ENCODE data around the gene NUDCD3. TPM values are rescaled to one million over a fixed set of nuclear protein-coding genes. Genes with fewer than 3 reads are reported as not detected.

Gene NUDCD3
- total RNA-seq, 1 donor from 2014 or later = 39.3 TPM

DNA sequence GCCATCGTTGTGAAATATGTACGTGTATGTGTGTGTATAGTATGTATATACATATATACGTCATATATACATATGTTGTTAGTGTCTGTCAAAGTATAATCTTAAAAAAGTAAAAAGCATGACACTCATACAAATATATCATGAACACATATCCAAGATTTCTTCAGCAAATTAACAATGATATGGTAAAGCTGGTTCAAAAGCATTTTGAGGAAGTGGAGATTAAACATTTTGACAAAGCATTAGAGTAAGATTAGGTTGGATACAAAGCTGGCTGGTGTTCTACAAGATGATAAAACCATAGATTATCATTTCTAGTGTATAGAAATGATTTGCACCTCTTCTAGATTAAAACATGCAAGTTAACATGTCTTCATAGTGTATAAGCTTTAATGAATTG is 771 bp upstream of the NUDCD3 start:
- DNase-seq (ENCODE audit: low spot score in 2 of 2) = no peak
- no peaks in the 10 kb centered on the region for H3K27me3 ChIP-seq
- H3K9me3 ChIP-seq = no peaks in the 10 kb centered on the region
- H3K4me1 ChIP-seq = peaks cover 4 to 20% of the 10 kb centered on the region in 2 donors
- intact Hi-C loops (cut with DNase I) = loop anchor here (2.0 to 10.0 kb wide), 4 partner anchors 82 to 366 kb away; partner anchors contain the start of genes DDX56 and POLD2
- H3K36me3 ChIP-seq = no peaks in the 10 kb centered on the region
- TF ChIP-seq, protein P1, sequence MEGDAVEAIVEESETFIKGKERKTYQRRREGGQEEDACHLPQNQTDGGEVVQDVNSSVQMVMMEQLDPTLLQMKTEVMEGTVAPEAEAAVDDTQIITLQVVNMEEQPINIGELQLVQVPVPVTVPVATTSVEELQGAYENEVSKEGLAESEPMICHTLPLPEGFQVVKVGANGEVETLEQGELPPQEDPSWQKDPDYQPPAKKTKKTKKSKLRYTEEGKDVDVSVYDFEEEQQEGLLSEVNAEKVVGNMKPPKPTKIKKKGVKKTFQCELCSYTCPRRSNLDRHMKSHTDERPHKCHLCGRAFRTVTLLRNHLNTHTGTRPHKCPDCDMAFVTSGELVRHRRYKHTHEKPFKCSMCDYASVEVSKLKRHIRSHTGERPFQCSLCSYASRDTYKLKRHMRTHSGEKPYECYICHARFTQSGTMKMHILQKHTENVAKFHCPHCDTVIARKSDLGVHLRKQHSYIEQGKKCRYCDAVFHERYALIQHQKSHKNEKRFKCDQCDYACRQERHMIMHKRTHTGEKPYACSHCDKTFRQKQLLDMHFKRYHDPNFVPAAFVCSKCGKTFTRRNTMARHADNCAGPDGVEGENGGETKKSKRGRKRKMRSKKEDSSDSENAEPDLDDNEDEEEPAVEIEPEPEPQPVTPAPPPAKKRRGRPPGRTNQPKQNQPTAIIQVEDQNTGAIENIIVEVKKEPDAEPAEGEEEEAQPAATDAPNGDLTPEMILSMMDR (IDR thresholded peaks at IDR 0.05) = no peak
- H3K27ac ChIP-seq = peak overlapping the region; percentile 97
- H3K4me3 ChIP-seq = peak overlapping the region; percentile 89 to 95

DNA sequence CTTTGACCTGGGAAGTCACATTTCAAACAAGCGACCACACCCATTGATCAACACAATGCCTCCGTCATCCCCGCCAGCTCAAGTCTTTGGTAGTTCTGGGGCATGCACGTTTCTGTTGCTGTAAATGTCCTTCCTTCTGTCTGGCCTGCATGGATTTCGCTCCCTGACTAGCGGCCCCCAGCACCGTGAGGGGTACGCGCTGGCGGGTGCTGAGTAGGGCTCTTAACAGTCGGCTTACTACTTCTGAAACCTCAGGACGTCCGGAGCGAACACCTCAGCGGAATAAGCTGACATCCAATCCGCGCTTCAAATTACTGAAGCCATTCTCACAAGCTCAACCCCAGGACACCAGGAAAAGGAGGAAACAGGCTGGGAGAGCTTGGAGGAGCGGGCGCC is 505 bp downstream of the NUDCD3 start:
- intact Hi-C loops (cut with DNase I) = loop anchor here (2.0 to 10.0 kb wide), 4 partner anchors 83 to 365 kb away; partner anchors contain the start of genes DDX56 and POLD2

DNA sequence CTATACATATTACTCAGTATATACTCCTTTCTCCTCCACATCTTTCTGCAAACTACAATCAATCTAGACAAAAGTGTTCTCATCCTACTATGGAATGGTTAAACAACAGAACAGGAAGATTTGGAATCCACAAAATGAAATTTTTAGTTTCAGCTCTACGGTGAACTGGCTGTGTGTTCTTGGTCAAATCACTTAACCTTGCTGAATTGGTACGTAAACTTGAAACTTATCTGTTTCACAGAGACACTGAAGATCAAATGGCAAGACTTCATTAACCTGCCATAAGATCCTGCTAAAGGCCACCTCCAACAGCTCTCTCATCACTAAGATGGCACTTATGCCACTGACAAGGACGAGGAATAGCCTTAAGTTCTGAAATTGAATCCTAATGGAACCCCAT is 1.5 kb downstream of the NUDCD3 start:
- Histone ChIP-seq H3K9me3 (no peaks in the 10 kb centered on the region), H3K4me1 (peaks cover 4 to 25% of the 10 kb centered on the region in 2 donors), H3K27me3 (no peaks in the 10 kb centered on the region), H3K27ac (no peak overlapping the region), H3K36me3 (peaks cover 12% of the 10 kb centered on the region in 2 donors), H3K4me3 (peak overlapping the region; percentile 89 to 95)
- no peak for DNase-seq (ENCODE audit: low spot score in 2 of 2)
- TF ChIP-seq, protein P1 (IDR thresholded peaks at IDR 0.05) = no peak
- intact Hi-C loops (cut with DNase I) = no loop called here

More for the DNA sequence above, 505 bp downstream of the NUDCD3 start:
- Histone ChIP-seq H3K4me1 (peaks cover 4 to 25% of the 10 kb centered on the region in 2 donors), H3K4me3 (peak overlapping the region; percentile 89 to 95), H3K27me3 (no peaks in the 10 kb centered on the region), H3K27ac (peak overlapping the region; percentile 97), H3K9me3 (no peaks in the 10 kb centered on the region), H3K36me3 (peaks cover 2% of the 10 kb centered on the region in 2 donors)
- TF ChIP-seq, protein P1 (IDR thresholded peaks at IDR 0.05) = no peak
- DNase-seq (ENCODE audit: low spot score in 2 of 2) = no peak

DNA sequence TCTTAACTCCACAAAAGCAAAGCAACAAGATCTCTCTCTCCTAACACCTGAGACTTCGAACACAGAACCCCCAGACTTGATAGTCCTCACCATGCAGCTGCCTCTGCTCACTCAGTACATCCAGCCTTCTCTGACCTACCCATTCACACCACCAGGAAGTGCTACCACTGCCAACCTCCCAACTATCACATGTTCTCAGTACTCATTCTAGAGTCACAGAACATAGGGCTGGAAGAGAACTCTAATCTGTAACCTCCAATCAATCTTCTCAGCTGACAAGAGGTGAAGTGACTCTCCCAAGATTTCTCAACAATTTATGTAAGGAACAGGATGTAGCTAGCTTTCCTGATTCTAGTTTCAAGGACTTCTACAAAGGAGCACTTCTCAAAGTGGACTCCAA is 3.8 kb downstream of the NUDCD3 start:
- TF ChIP-seq, protein P1 (IDR thresholded peaks at IDR 0.05) = no peak
- Histone ChIP-seq H3K9me3 (peaks cover 0 to 8% of the 10 kb centered on the region in 2 donors), H3K36me3 (peaks cover 33 to 35% of the 10 kb centered on the region in 2 donors), H3K27ac (no peak overlapping the region), H3K27me3 (no peaks in the 10 kb centered on the region), H3K4me1 (peaks cover 4 to 25% of the 10 kb centered on the region in 2 donors), H3K4me3 (no peak overlapping the region)
- intact Hi-C loops (cut with DNase I) = no loop called here
- DNase-seq (ENCODE audit: low spot score in 2 of 2) = no peak

DNA sequence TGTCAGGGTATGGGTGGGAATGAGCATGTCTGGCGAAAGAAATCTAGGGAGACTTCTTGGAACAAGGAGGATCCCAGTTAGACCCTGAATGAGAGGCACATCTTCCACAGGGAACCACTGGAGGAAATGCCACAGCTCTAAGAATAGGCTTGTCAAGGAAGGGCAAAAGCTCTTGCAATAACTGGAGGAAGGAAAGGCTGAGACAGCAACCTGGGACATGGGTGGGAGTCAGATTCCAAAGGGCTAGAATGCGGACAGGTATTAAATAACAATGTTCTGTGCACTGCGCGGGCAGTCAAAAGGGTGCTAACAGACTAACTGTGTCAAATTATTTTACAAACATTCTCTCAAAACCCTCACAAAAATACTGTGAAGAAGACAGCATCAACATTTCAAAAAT is 4.5 kb downstream of the NUDCD3 start:
- Histone ChIP-seq H3K4me1 (peaks cover 4 to 25% of the 10 kb centered on the region in 2 donors), H3K27me3 (no peaks in the 10 kb centered on the region), H3K9me3 (peaks cover 0 to 8% of the 10 kb centered on the region in 2 donors), H3K27ac (no peak overlapping the region), H3K4me3 (no peak overlapping the region), H3K36me3 (peaks cover 39 to 40% of the 10 kb centered on the region in 2 donors)
- intact Hi-C loops (cut with DNase I) = no loop called here
- no peak for DNase-seq (ENCODE audit: low spot score in 2 of 2)
- TF ChIP-seq, protein P1 (IDR thresholded peaks at IDR 0.05) = no peak

All from ascending aorta (tissue), 2 donors.